H9 (cell line): Measurements from ENCODE around the gene PTPN23. TPM values are rescaled to one million over a fixed set of nuclear protein-coding genes. Genes with fewer than 3 reads are reported as not detected.

ENCODE experiments used
- DNase-seq: peaks from one replicate; pipeline ENCODE4 v3.0.0-alpha.2; 2017
- H2AFZ ChIP-seq: one replicate; pipeline ENCODE4 v1.6.1; 2013; ENCODE audit warnings: mild to moderate bottlenecking, low read length, control low read depth, moderate library complexity
- H2AK5ac ChIP-seq: 2 replicates; pipeline ENCODE4 v1.6.1; 2013; ENCODE audit warnings: low read length, control low read depth, mixed read lengths; ENCODE audit not compliant: insufficient read length
- H2BK120ac ChIP-seq: one replicate; pipeline ENCODE4 v1.6.1; 2013; ENCODE audit warnings: low read depth, mild to moderate bottlenecking, low read length, control low read depth, inconsistent platforms; ENCODE audit not compliant: poor library complexity, severe bottlenecking
- H2BK12ac ChIP-seq: 2 replicates; pipeline ENCODE4 v1.6.1; 2013; ENCODE audit warnings: low read length, control low read depth, mixed read lengths, low read depth; ENCODE audit not compliant: insufficient read length
- H2BK15ac ChIP-seq: 2 replicates; pipeline ENCODE4 v1.6.1; 2013; ENCODE audit warnings: low read depth, low read length, control low read depth
- H2BK20ac ChIP-seq: one replicate; pipeline ENCODE4 v1.6.1; 2013; ENCODE audit warnings: low read depth, mild to moderate bottlenecking, low read length, control low read depth, inconsistent platforms; ENCODE audit not compliant: poor library complexity, severe bottlenecking
- H2BK5ac ChIP-seq: 2 replicates; pipeline ENCODE4 v1.6.1; 2013; ENCODE audit warnings: low read length, control low read depth, mixed read lengths; ENCODE audit not compliant: insufficient read length
- H3K14ac ChIP-seq: 2 replicates; pipeline ENCODE4 v1.6.1; 2013; ENCODE audit warnings: low read length, control low read depth; ENCODE audit not compliant: insufficient read depth
- H3K18ac ChIP-seq: 2 replicates; pipeline ENCODE4 v1.6.1; 2013; ENCODE audit warnings: low read depth, mild to moderate bottlenecking, mixed read lengths, low read length, control low read depth; ENCODE audit not compliant: insufficient read length
- H3K23ac ChIP-seq: 2 replicates; pipeline ENCODE4 v1.6.1; 2013; ENCODE audit warnings: low read length, control low read depth, mixed read lengths, low read depth; ENCODE audit not compliant: insufficient read length
- H3K23me2 ChIP-seq: 2 replicates; pipeline ENCODE4 v1.6.1; 2013; ENCODE audit warnings: low read depth, mild to moderate bottlenecking, mixed read lengths, low read length, control low read depth; ENCODE audit not compliant: insufficient read length, poor library complexity, severe bottlenecking
- H3K27ac ChIP-seq: 2 replicates; pipeline ENCODE4 v1.5.1; 2013; ENCODE audit warnings: low read length, control low read depth, mixed read lengths, low read depth; ENCODE audit not compliant: insufficient read length
- H3K27me3 ChIP-seq: 2 replicates; pipeline ENCODE4 v1.6.1; 2013; ENCODE audit warnings: low read length, control low read depth, inconsistent platforms; ENCODE audit not compliant: insufficient read depth
- H3K4ac ChIP-seq: 2 replicates; pipeline ENCODE4 v1.6.1; 2013; ENCODE audit warnings: low read depth, mild to moderate bottlenecking, control low read depth, inconsistent platforms, low read length, moderate library complexity
- H3K4me1 ChIP-seq: 2 replicates; pipeline ENCODE4 v1.6.1; 2013; ENCODE audit warnings: low read length, control low read depth, inconsistent platforms; ENCODE audit not compliant: insufficient read depth
- H3K4me2 ChIP-seq: 2 replicates; pipeline ENCODE4 v1.6.1; 2013; ENCODE audit warnings: low read length, control low read depth, mixed read lengths; ENCODE audit not compliant: insufficient read length, insufficient read depth
- H3K56ac ChIP-seq: 2 replicates; pipeline ENCODE4 v1.6.1; 2013; ENCODE audit warnings: low read depth, mild to moderate bottlenecking, mixed read lengths, low read length, control low read depth; ENCODE audit not compliant: insufficient read length
- H3K79me1 ChIP-seq: 2 replicates; pipeline ENCODE4 v1.6.1; 2013; ENCODE audit warnings: low read depth, mild to moderate bottlenecking, moderate library complexity, low read length, control low read depth, inconsistent platforms; ENCODE audit not compliant: insufficient read depth, poor library complexity, severe bottlenecking
- H3K79me2 ChIP-seq: 2 replicates; pipeline ENCODE4 v1.6.1; 2013; ENCODE audit warnings: low read length, control low read depth, inconsistent platforms; ENCODE audit not compliant: insufficient read depth
- H3K9ac ChIP-seq: 2 replicates; pipeline ENCODE4 v1.6.1; 2013; ENCODE audit warnings: low read length, control low read depth, mixed read lengths; ENCODE audit not compliant: insufficient read length; ENCODE audit errors: extremely low read depth
- H3K9me3 ChIP-seq: one replicate; pipeline ENCODE4 v1.6.1; 2013; ENCODE audit warnings: low read depth, low read length, inconsistent platforms; ENCODE audit not compliant: control insufficient read depth
- H3T11ph ChIP-seq: one replicate; pipeline ENCODE4 v1.6.1; 2013; ENCODE audit warnings: mild to moderate bottlenecking, low read length, control low read depth, inconsistent platforms
- H4K20me1 ChIP-seq: one replicate; pipeline ENCODE4 v1.6.1; 2013; ENCODE audit not compliant: control insufficient read depth, insufficient read length, insufficient read depth
- H4K5ac ChIP-seq: 2 replicates; pipeline ENCODE4 v1.6.1; 2013; ENCODE audit warnings: low read depth, mild to moderate bottlenecking, mixed read lengths, low read length, control low read depth; ENCODE audit not compliant: insufficient read length
- H4K8ac ChIP-seq: replicated peaks from 2 replicates; pipeline ENCODE4 v1.6.1; 2013; ENCODE audit warnings: low read length, control low read depth, mixed read lengths, low read depth; ENCODE audit not compliant: insufficient read length
- H4K91ac ChIP-seq: 2 replicates; pipeline ENCODE4 v1.6.1; 2013; ENCODE audit warnings: low read depth, mild to moderate bottlenecking, moderate library complexity, mixed read lengths, low read length, control low read depth; ENCODE audit not compliant: insufficient read length
- H3K27ac Mint-ChIP-seq, 3 experiments: 2 replicates in 2 of 3; 3 replicates in 1 of 3; pipeline ENCODE4 v1.8.0; 2020 to 2021; ENCODE audit warnings: mixed read lengths in 3 of 3, mild to moderate bottlenecking in 1 of 3, moderate library complexity in 1 of 3
- H3K27me3 Mint-ChIP-seq: 2 replicates; pipeline ENCODE4 v1.8.0; 2021; ENCODE audit warnings: low read depth, mild to moderate bottlenecking, moderate library complexity, mixed read lengths
- H3K36me3 Mint-ChIP-seq, 3 experiments: 2 replicates in 2 of 3; 3 replicates in 1 of 3; pipeline ENCODE4 v1.8.0; 2020 to 2021; ENCODE audit warnings: low read depth in 3 of 3, mixed read lengths in 3 of 3; ENCODE audit not compliant: insufficient read depth in 1 of 3
- H3K4me1 Mint-ChIP-seq, 2 experiments: 2 replicates each; pipeline ENCODE4 v1.8.0; 2020; ENCODE audit warnings: mixed read lengths in 2 of 2
- H3K4me3 Mint-ChIP-seq, 2 experiments: 2 replicates in 1 of 2; 3 replicates in 1 of 2; pipeline ENCODE4 v1.8.0; 2020 to 2021; ENCODE audit warnings: mild to moderate bottlenecking in 2 of 2, mixed read lengths in 2 of 2, moderate library complexity in 1 of 2
- H3K9me3 Mint-ChIP-seq, 2 experiments: 2 replicates in 1 of 2; 3 replicates in 1 of 2; pipeline ENCODE4 v1.8.0; 2020; ENCODE audit warnings: mild to moderate bottlenecking in 2 of 2, mixed read lengths in 2 of 2, moderate library complexity in 1 of 2
- WGBS: extraction: QIAGEN DNeasy Blood & Tissue Kit; methylation state at CpG from one replicate; pipeline ENCODE4 v1.1.7; 2013; ENCODE audit warnings: missing lambda C conversion rate, low lambda C conversion rate, mixed read lengths; ENCODE audit not compliant: insufficient read length; ENCODE audit errors: extremely low coverage; 5-methylcytosine and 5-hydroxymethylcytosine counted together
- total RNA-seq: library from RNA; stranded (reverse); gene quantifications from 2 replicates; pipeline ENCODE4 v1.2.1, GENCODE V29; 2021
- TF ChIP-seq, protein P1 (sequence below): fragments of 200-600 bp; sonication (generic); conservative IDR thresholded peaks from 3 replicates; pipeline ENCODE4 v1.8.0; 2021; ENCODE audit warnings: antibody characterized with exemption, mild to moderate bottlenecking

The PTPN23 gene
- total RNA-seq, 1 experiment from 2014 or later: 42.2 TPM

DNA sequence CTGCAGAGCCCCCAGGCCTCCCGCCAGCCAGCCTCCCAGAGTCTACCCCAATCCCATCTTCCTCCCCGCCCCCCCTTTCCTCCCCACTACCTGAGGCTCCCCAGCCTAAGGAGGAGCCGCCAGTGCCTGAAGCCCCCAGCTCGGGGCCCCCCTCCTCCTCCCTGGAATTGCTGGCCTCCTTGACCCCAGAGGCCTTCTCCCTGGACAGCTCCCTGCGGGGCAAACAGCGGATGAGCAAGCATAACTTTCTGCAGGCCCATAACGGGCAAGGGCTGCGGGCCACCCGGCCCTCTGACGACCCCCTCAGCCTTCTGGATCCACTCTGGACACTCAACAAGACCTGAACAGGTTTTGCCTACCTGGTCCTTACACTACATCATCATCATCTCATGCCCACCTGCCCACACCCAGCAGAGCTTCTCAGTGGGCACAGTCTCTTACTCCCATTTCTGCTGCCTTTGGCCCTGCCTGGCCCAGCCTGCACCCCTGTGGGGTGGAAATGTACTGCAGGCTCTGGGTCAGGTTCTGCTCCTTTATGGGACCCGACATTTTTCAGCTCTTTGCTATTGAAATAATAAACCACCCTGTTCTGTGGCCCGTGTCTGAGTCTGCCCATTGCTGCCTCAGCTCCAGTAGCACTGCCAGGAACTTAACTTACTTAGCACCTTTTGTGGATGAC is 32.2 kb downstream of the PTPN23 start:
- Histone ChIP-seq H2BK5ac (no peak overlapping the region), H3K9ac (no peak overlapping the region), H3K4me2 (no peak overlapping the region), H2AK5ac (no peak overlapping the region), H3K4me1 (no peaks in the 10 kb centered on the region), H3K18ac (no peak overlapping the region), H4K91ac (no peak overlapping the region), H4K5ac (no peak overlapping the region), H4K8ac (no peak overlapping the region), H3K14ac (no peak overlapping the region), H3T11ph (no peak overlapping the region), H2BK20ac (no peak overlapping the region), H3K79me2 (no peaks in the 10 kb centered on the region), H3K23me2 (no peaks in the 10 kb centered on the region), H2AFZ (no peak overlapping the region), H3K23ac (no peak overlapping the region), H3K9me3 (no peaks in the 10 kb centered on the region), H4K20me1 (no peaks in the 10 kb centered on the region), H2BK120ac (no peak overlapping the region), H3K27ac (no peak overlapping the region), H3K56ac (no peak overlapping the region), H3K79me1 (no peaks in the 10 kb centered on the region), H2BK15ac (no peak overlapping the region), H3K4ac (no peak overlapping the region), H3K27me3 (no peaks in the 10 kb centered on the region), H2BK12ac (no peak overlapping the region)
- peak overlapping the region; percentile 14 to 57 (median 50); a peak in 2 of 7 replicates for H3K27ac Mint-ChIP-seq
- peaks cover 0 to 9% of the 10 kb centered on the region in 2 experiments; a peak in 3 of 5 replicates for H3K9me3 Mint-ChIP-seq
- WGBS: no CpG with 5 or more reads among the region's 12 CpGs
- TF ChIP-seq, protein P1, sequence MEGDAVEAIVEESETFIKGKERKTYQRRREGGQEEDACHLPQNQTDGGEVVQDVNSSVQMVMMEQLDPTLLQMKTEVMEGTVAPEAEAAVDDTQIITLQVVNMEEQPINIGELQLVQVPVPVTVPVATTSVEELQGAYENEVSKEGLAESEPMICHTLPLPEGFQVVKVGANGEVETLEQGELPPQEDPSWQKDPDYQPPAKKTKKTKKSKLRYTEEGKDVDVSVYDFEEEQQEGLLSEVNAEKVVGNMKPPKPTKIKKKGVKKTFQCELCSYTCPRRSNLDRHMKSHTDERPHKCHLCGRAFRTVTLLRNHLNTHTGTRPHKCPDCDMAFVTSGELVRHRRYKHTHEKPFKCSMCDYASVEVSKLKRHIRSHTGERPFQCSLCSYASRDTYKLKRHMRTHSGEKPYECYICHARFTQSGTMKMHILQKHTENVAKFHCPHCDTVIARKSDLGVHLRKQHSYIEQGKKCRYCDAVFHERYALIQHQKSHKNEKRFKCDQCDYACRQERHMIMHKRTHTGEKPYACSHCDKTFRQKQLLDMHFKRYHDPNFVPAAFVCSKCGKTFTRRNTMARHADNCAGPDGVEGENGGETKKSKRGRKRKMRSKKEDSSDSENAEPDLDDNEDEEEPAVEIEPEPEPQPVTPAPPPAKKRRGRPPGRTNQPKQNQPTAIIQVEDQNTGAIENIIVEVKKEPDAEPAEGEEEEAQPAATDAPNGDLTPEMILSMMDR: peak; percentile 22; the same call in 1 of the 3 replicates
- H3K4me3 Mint-ChIP-seq: no peak overlapping the region
- H3K27me3 Mint-ChIP-seq: no peaks in the 10 kb centered on the region; the same call in 1 of the 2 replicates
- peaks cover 4 to 12% of the 10 kb centered on the region in 2 experiments for H3K4me1 Mint-ChIP-seq
- DNase-seq: no peak
- peaks cover 32 to 65% (median 59%) of the 10 kb centered on the region in 3 experiments for H3K36me3 Mint-ChIP-seq
